KBM-7 (cell line): Measurements from ENCODE around the gene ATAD3B.
"Not testable (repeated sequence)": the region's sequence is repeated elsewhere in the genome, so short reads cannot be mapped to it uniquely, and the experiment has no call there.

Source experiments
- DNase-seq: peaks from one replicate; pipeline ENCODE4 v3.0.0-alpha.2; 2015
- in situ Hi-C: fragments of 300-500 bp; cut with MboI; formaldehyde crosslinking; loops from 2 replicates; pipeline ENCODE4 v1.14.3; 2020; ENCODE audit warnings: low sequenced_read_pairs, low pct_unique_long_range_greater_than_20kb, mixed read lengths

ATAD3B gene

GRCh38 chr1:1522536-1522935 is 51.0 kb downstream of the ATAD3B start:
- DNase-seq, in situ Hi-C loops: not testable (repeated sequence)

- DNase-seq, in situ Hi-C loops: not testable (repeated sequence)
Measured at GRCh38 chr1:1523226-1523625, 51.7 kb downstream of the ATAD3B start.

GRCh38 chr1:1523651-1524050 is 52.1 kb downstream of the ATAD3B start:
- in situ Hi-C loops, result not testable (repeated sequence)

GRCh38 chr1:1524750-1525383 is 53.3 kb downstream of the ATAD3B start:
- DNase-seq, in situ Hi-C loops: not testable (repeated sequence)

More at GRCh38 chr1:1523651-1524050, 52.1 kb downstream of the ATAD3B start:
- DNase-seq, result not testable (repeated sequence)

- DNase-seq, in situ Hi-C loops: not testable (repeated sequence)
Measured at GRCh38 chr1:1526476-1526875, 54.9 kb downstream of the ATAD3B start.

- no peak for DNase-seq
- in situ Hi-C loops, result no loop called here
Measured at GRCh38 chr1:1527092-1527816, 55.7 kb downstream of the ATAD3B start.

GRCh38 chr1:1528301-1529267 is 57.0 kb downstream of the ATAD3B start:
- no peak for DNase-seq

GRCh38 chr1:1529321-1529720 is 57.8 kb downstream of the ATAD3B start:
- in situ Hi-C loops, result no loop called here
- no peak for DNase-seq

More at GRCh38 chr1:1528301-1529267, 57.0 kb downstream of the ATAD3B start:
- in situ Hi-C loops, result no loop called here

- no peak for DNase-seq
- in situ Hi-C loops, result no loop called here
Measured at GRCh38 chr1:1529936-1530335, 58.4 kb downstream of the ATAD3B start.

- no peak for DNase-seq
- in situ Hi-C loops, result no loop called here
Measured at GRCh38 chr1:1531947-1532346, 60.4 kb downstream of the ATAD3B start.

GRCh38 chr1:1533176-1533893 is 61.8 kb downstream of the ATAD3B start:
- in situ Hi-C loops, DNase-seq: not testable (repeated sequence)

- in situ Hi-C loops, result not testable (repeated sequence)
Measured at GRCh38 chr1:1533894-1534291, 62.3 kb downstream of the ATAD3B start.

GRCh38 chr1:1534401-1535154 is 63.0 kb downstream of the ATAD3B start:
- in situ Hi-C loops, result no loop called here
- DNase-seq, result no peak

More at GRCh38 chr1:1533894-1534291, 62.3 kb downstream of the ATAD3B start:
- DNase-seq, result not testable (repeated sequence)

GRCh38 chr1:1535201-1536018 is 63.8 kb downstream of the ATAD3B start:
- in situ Hi-C loops, result no loop called here
- no peak for DNase-seq

- in situ Hi-C loops, result no loop called here
- DNase-seq, result no peak
Measured at GRCh38 chr1:1536019-1536937, 64.7 kb downstream of the ATAD3B start.

- no peak for DNase-seq
- in situ Hi-C loops, result no loop called here
Measured at GRCh38 chr1:1536938-1537546, 65.5 kb downstream of the ATAD3B start.
